ENCODE data around the gene CDHR4.
"Not testable (repeated sequence)": the region's sequence is repeated elsewhere in the genome, so short reads cannot be mapped to it uniquely, and the experiment has no call there.

The CDHR4 gene

DNA sequence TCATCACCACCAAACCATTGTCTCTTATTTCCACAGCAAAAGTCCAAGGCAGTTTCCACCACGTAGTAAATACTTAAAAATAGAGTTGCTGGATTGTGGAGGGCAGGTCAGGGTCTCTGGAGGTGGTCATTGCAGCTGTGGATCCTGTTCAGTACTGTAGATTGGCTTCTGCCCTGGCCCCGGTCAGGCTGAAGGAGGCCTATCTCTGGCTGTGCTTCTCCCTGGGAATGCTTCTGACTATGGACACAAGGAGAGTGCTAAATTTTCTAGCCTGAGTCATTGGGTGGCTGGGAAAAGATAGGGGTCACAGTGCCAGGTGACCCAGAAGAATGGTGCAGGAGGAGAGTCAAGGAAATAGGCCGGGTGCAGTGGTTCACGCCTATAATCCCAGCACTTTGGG is 49.6 kb downstream of the CDHR4 start:
- Histone ChIP-seq H3K4me3 (no peak overlapping the region), H3K27ac (no peak overlapping the region)

DNA sequence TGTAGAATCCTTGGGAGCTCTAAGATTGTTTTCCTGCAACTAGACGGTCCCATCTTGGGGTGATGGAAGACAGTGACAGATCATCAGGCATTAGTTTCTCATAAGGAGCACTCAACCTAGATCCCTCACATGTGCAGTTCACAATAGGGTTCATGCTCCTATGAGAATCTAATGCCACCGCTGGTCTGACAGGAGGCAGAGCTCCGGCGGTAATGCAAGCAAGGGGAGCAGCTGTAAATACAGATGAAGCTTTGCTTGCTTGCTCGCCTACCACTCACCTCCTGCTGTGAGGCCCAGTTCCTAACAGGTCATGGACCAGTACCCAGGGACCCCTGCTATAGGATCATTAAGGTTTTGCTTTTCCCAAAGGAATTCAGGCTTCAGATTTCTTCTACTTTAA is 50.8 kb downstream of the CDHR4 start:
- not testable (repeated sequence) for H3K27ac ChIP-seq, H3K4me3 ChIP-seq

DNA sequence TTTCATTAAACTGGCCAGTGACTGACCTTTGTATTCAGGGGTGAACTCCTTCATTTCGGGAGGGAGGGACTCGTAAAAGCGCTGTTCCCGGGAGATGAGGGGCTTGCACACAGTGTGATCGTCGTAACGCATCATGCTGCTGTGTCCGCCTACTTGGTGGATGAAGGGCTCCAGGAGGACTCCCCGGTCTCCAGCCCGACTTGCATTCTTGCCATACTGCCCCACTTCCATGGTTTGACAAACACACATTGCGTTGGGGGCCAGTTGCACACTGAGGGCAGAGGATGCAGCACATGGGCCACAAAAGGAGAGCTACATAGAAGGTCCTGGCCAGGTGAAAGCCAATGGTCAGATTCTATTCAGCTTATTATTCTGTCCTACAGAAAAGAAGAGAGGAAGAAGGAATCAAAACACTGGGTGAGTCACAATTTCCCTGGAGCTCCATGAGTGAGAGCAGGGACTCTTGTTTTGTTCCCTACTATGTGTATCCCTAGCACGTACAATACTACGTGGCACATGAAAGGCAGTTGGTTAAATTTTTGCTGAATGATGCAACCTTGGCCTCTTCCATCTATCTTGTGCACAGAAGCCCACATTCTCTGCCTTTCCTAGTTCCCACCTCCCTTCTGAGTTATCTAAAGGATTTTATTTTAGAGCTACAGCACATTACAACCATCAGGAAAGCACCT is 51.7 kb downstream of the CDHR4 start:
- Histone ChIP-seq H3K27ac (no peak overlapping the region), H3K4me3 (no peak overlapping the region)

DNA sequence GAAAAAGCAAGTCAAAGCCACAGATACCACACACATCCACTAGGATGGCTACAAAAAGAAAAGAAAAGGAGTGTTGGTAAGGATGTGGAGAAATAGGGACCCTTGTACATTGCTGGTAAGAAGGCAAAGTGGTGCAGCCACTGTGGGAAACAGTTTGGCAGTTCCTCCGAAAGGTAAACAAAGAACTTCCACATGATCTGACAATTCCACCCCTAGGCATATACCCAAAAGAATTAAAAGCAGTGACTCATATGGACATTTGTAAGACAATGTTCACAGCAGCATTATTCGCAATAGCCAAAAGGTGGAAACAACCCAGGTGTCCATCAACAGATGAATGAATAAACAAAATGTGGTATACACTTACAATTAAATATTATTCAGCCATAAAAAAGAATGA is 53.7 kb downstream of the CDHR4 start:
- H3K4me3 ChIP-seq = no peak overlapping the region

More for the DNA sequence above, 53.7 kb downstream of the CDHR4 start:
- H3K27ac ChIP-seq = no peak overlapping the region

Data from skin epidermis (tissue), 12 donors.